ENCODE results near the gene ZNF416. TPM values are rescaled to one million over a fixed set of nuclear protein-coding genes. Genes with fewer than 3 reads are reported as not detected.

The ZNF416 gene
- total RNA-seq, 5 donors from 2014 or later (not counting 1 experiment from before 2014, with no cell fraction given), result 5.6 to 11.1 (median 10.0) TPM

GRCh38 chr19:57546513-57546912 is 32.2 kb downstream of the ZNF416 start:
- H3K27me3 Mint-ChIP-seq, result no peaks in the 10 kb centered on the region
- DNase-seq, result no peak
- H3K4me1 ChIP-seq (ENCODE audit: control insufficient read depth in 1 of 2, extremely low read depth in 1 of 2, insufficient read depth in 2 of 2, low read length in 2 of 2), result no peaks in the 10 kb centered on the region
- peaks cover 91% of the 10 kb centered on the region for H3K36me3 Mint-ChIP-seq
- no peak overlapping the region for H3K27ac ChIP-seq (ENCODE audit: low read length)
- CTCF ChIA-PET, result no interaction called here
- peaks cover 0 to 6% (median 0%) of the 10 kb centered on the region in 3 donors for H3K4me1 Mint-ChIP-seq
- peaks cover 26% of the 10 kb centered on the region for H3K9me3 ChIP-seq
- H3K27ac Mint-ChIP-seq, result no peak overlapping the region
- WGBS (ENCODE audit: insufficient coverage), result 100% methylated on average over 1 of the region's 1 CpG
- H3K4me3 Mint-ChIP-seq, result no peak overlapping the region
- H3K36me3 ChIP-seq (ENCODE audit: control insufficient read depth in 2 of 2, extremely low read depth in 1 of 2, insufficient read depth in 1 of 2, low read length in 1 of 2), result peaks cover 17 to 52% of the 10 kb centered on the region in 2 donors
- H3K9me3 Mint-ChIP-seq, result peaks cover 30 to 75% (median 62%) of the 10 kb centered on the region in 3 donors
- H3K27me3 ChIP-seq (replicated peaks in 1 of 2; ENCODE audit: control insufficient read depth in 2 of 2, extremely low read depth in 1 of 2, insufficient read depth in 2 of 2, low read length in 1 of 2), result no peaks in the 10 kb centered on the region
- POLR2A ChIA-PET, result no interaction called here
- no peak overlapping the region for H3K4me3 ChIP-seq (ENCODE audit: control insufficient read depth in 1 of 2, extremely low read depth in 1 of 2, low read length in 1 of 2)
- ATAC-seq (replicated peaks in 1 of 4), result no peak

GRCh38 chr19:57537953-57538547 is 40.7 kb downstream of the ZNF416 start:
- H3K4me3 ChIP-seq (ENCODE audit: control insufficient read depth in 1 of 2, extremely low read depth in 1 of 2, low read length in 1 of 2), result no peak overlapping the region
- Mint-ChIP-seq H3K27me3 (no peaks in the 10 kb centered on the region), H3K4me1 (peaks cover 0 to 2% (median 0%) of the 10 kb centered on the region in 3 donors), H3K4me3 (no peak overlapping the region), H3K9me3 (peaks cover 28 to 81% (median 67%) of the 10 kb centered on the region in 3 donors), H3K27ac (no peak overlapping the region), H3K36me3 (peaks cover 97% of the 10 kb centered on the region)
- peaks cover 24% of the 10 kb centered on the region for H3K9me3 ChIP-seq
- ChIA-PET CTCF (no interaction called here), POLR2A (no interaction called here)
- H3K4me1 ChIP-seq (ENCODE audit: control insufficient read depth in 1 of 2, extremely low read depth in 1 of 2, insufficient read depth in 2 of 2, low read length in 2 of 2), result no peaks in the 10 kb centered on the region
- ATAC-seq (replicated peaks in 1 of 4) (no peak), DNase-seq (no peak)
- no peaks in the 10 kb centered on the region for H3K27me3 ChIP-seq (replicated peaks in 1 of 2; ENCODE audit: control insufficient read depth in 2 of 2, extremely low read depth in 1 of 2, insufficient read depth in 2 of 2, low read length in 1 of 2)
- no peak overlapping the region for H3K27ac ChIP-seq (ENCODE audit: low read length)
- 100% methylated on average over 1 of the region's 7 CpGs for WGBS (ENCODE audit: insufficient coverage)
- H3K36me3 ChIP-seq (ENCODE audit: control insufficient read depth in 2 of 2, extremely low read depth in 1 of 2, insufficient read depth in 1 of 2, low read length in 1 of 2), result peaks cover 38 to 54% of the 10 kb centered on the region in 2 donors

GRCh38 chr19:57527136-57527881 is 51.4 kb downstream of the ZNF416 start, which contains the start of gene ZNF549:
ZNF549 (plus strand) TSS chr19:57527356; CDS start chr19:57527574, 218 bp downstream.
- WGBS (ENCODE audit: insufficient coverage), result under 1% methylated on average over 64 of the region's 64 CpGs
- H3K4me1 ChIP-seq (ENCODE audit: control insufficient read depth in 1 of 2, extremely low read depth in 1 of 2, insufficient read depth in 2 of 2, low read length in 2 of 2), result peaks cover 8 to 19% of the 10 kb centered on the region in 2 experiments
- ChIA-PET CTCF (no interaction called here), POLR2A (no interaction called here)
- H3K36me3 ChIP-seq (ENCODE audit: control insufficient read depth in 2 of 2, extremely low read depth in 1 of 2, insufficient read depth in 1 of 2, low read length in 1 of 2), result peaks cover 4 to 20% of the 10 kb centered on the region in 2 donors
- H3K27ac ChIP-seq (ENCODE audit: low read length), result peak within 1 kb of the TSS; percentile 80
- H3K4me1 Mint-ChIP-seq, result peaks cover 20 to 31% (median 27%) of the 10 kb centered on the region in 3 donors
- ATAC-seq (replicated peaks in 1 of 4) (peak; percentile 99 to 100 (median 99)), DNase-seq (peak; percentile 76 to 92 (median 85))
- H3K36me3 Mint-ChIP-seq, result peaks cover 37% of the 10 kb centered on the region
- peak within 1 kb of the TSS; percentile 82 to 84 for H3K4me3 ChIP-seq (ENCODE audit: control insufficient read depth in 1 of 2, extremely low read depth in 1 of 2, low read length in 1 of 2)
- H3K27ac Mint-ChIP-seq, result peak within 1 kb of the TSS; percentile 89 to 91
- peaks cover 19 to 57% (median 41%) of the 10 kb centered on the region in 3 donors for H3K9me3 Mint-ChIP-seq
- peak within 1 kb of the TSS; percentile 97 to 99 (median 98) for H3K4me3 Mint-ChIP-seq
- H3K9me3 ChIP-seq, result peaks cover 7% of the 10 kb centered on the region
- H3K27me3 ChIP-seq (replicated peaks in 1 of 2; ENCODE audit: control insufficient read depth in 2 of 2, extremely low read depth in 1 of 2, insufficient read depth in 2 of 2, low read length in 1 of 2), result peaks cover 0 to 2% of the 10 kb centered on the region in 2 experiments
- no peaks in the 10 kb centered on the region for H3K27me3 Mint-ChIP-seq

Other genes with a start within 250 kb of the ZNF416 start
- 10 to 100 TPM in 3 of 5 donors, 1 to 10 TPM in 2; 7.1 to 14.3 (median 11.8) TPM for gene ZNF304, start 227.6 kb downstream of the ZNF416 start, total RNA-seq
- gene TRAPPC2B, start 215.4 kb downstream of the ZNF416 start, total RNA-seq, result 10 to 100 TPM in 2 of 5 donors, 1 to 10 TPM in 3; 7.1 to 11.4 (median 9.6) TPM
- 1 to 10 TPM in 3 of 5 donors, under 1 TPM in 2; 0.77 to 4.8 (median 3.5) TPM for gene ZNF547, start 215.4 kb downstream of the ZNF416 start, total RNA-seq
- gene ZNF548, start 189.1 kb downstream of the ZNF416 start, total RNA-seq, result 100 to 1,000 TPM in 2 of 5 donors, 10 to 100 TPM in 3; 57.3 to 110 (median 82.8) TPM
- gene ZNF17, start 167.8 kb downstream of the ZNF416 start, total RNA-seq, result 10 to 100 TPM; 10.0 to 27.8 (median 21.2) TPM
- gene ZNF749, start 143.6 kb downstream of the ZNF416 start, total RNA-seq, result 10 to 100 TPM in 3 of 5 donors, 1 to 10 TPM in 2; 6.8 to 21.3 (median 18.2) TPM
- under 1 TPM in 3 of 5 donors, not detected in 2; 0.41 to 0.61 (median 0.53) TPM for gene VN1R1, start 121.8 kb downstream of the ZNF416 start, total RNA-seq
- 10 to 100 TPM in 1 of 5 donors, 1 to 10 TPM in 4; 2.3 to 12.1 (median 9.4) TPM for gene ZNF772, start 101.3 kb downstream of the ZNF416 start, total RNA-seq
- gene ZNF419, start 91.2 kb downstream of the ZNF416 start, total RNA-seq, result 10 to 100 TPM in 4 of 5 donors, 1 to 10 TPM in 1; 6.3 to 24.5 (median 21.5) TPM
- 10 to 100 TPM; 10.3 to 25.6 (median 18.7) TPM for gene ZNF773, start 79.0 kb downstream of the ZNF416 start, total RNA-seq
- gene ZNF549, start 51.6 kb downstream of the ZNF416 start, total RNA-seq, result 10 to 100 TPM in 4 of 5 donors, 1 to 10 TPM in 1; 9.0 to 17.4 (median 16.0) TPM
- 10 to 100 TPM; 16.9 to 47.4 (median 45.1) TPM for gene ZNF550, start 19.0 kb downstream of the ZNF416 start, total RNA-seq
- 10 to 100 TPM in 2 of 5 donors, 1 to 10 TPM in 3; 4.9 to 10.6 (median 8.2) TPM for gene ZIK1, start 5.2 kb upstream of the ZNF416 start, total RNA-seq
- gene ZNF530, start 21.0 kb upstream of the ZNF416 start, total RNA-seq, result 1 to 10 TPM; 3.0 to 9.7 (median 9.2) TPM
- gene ZNF134, start 35.3 kb upstream of the ZNF416 start, total RNA-seq, result 10 to 100 TPM; 16.4 to 31.0 (median 22.3) TPM
- 10 to 100 TPM; 30.7 to 40.5 (median 34.7) TPM for gene ZNF211, start 54.3 kb upstream of the ZNF416 start, total RNA-seq
- not detected for gene ZSCAN4, start 90.0 kb upstream of the ZNF416 start, total RNA-seq
- gene ZNF551, start 103.1 kb upstream of the ZNF416 start, total RNA-seq, result 10 to 100 TPM; 10.4 to 18.6 (median 17.2) TPM
- gene ZNF154, start 130.3 kb upstream of the ZNF416 start, total RNA-seq, result 10 to 100 TPM in 2 of 5 donors, 1 to 10 TPM in 3; 6.3 to 16.2 (median 7.7) TPM
- 10 to 100 TPM; 15.2 to 32.8 (median 30.4) TPM for gene ZNF671, start 148.7 kb upstream of the ZNF416 start, total RNA-seq
- gene ZNF776, start 167.9 kb upstream of the ZNF416 start, total RNA-seq, result 10 to 100 TPM; 14.3 to 36.5 (median 26.9) TPM
- 10 to 100 TPM; 34.0 to 46.9 (median 40.1) TPM for gene ZNF586, start 190.8 kb upstream of the ZNF416 start, total RNA-seq
- gene ZNF552, start 236.0 kb upstream of the ZNF416 start, total RNA-seq, result 10 to 100 TPM; 12.7 to 18.9 (median 16.2) TPM

All from T-cell (primary cell).